ENCODE measurements around the gene ELL2.

DNA sequence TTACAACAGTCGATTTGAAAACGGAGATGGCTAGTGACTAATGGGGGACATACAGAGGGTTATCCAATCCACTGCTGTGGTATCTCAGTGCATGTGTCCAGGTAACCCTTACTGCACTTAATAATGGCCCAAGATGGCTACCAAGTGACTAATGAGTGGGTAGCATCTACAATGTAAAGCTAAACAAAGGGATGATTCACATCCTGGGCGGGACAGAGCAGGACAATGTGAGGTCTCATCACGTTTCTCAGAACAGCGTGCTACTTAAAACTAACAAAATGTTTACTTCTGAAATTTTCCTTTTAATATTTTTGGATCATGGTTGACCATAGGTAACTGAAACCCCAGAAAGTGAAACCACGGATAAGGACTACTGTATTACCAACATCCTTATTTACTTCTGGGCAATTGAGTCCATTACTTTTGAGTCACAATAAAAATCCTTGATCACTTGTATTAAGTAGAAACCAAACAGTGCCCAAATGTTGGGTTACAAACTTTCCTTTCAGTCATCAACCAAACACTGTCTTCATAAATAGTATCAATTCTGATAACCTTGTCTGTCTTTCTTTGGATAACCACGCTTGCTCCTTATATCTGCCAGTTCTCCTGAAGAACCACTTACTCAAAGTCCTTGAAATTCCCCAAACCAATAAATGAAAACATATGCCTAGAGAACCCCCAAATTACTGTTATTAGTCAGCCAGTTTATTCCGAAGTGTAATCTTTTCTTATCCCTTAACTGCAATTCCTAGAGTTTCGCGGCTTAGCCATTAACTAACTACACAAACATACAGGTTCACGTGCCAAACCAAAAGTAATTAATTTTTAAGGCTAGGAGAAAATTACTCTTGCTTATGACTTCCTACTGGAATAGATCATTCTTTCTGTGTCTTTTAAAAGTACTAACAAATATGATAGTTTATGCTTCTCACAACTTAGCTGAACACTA lies 59.7 kb downstream of the ELL2 start:
- TF ChIP-seq CTCF (IDR thresholded peaks at IDR 0.05) (no peak), POLR2A (IDR thresholded peaks at IDR 0.05) (no peak)
